Activated T-helper 2 cell treated with anti-CD3 and anti-CD28 coated beads, Interferon-gamma antibody, Interleukin-2, Interleukin-4, amounts not matched to agents 10 μg/mL and 5 μg/mL and 100 μg/mL, durations not matched to agents 14 hours and 24 hours and 36 hours (primary cell): Measurements from ENCODE around the gene ADGRL3. TPM values are rescaled to one million over a fixed set of nuclear protein-coding genes. Genes with fewer than 3 reads are reported as not detected.

Experiments
- DNase-seq: peaks from one replicate; pipeline ENCODE4 v3.0.0; 2021; ENCODE audit warnings: low spot score
- H3K27ac Mint-ChIP-seq: one replicate; pipeline ENCODE4 v1.8.0; 2021; ENCODE audit warnings: mixed read lengths
- H3K27me3 Mint-ChIP-seq: one replicate; pipeline ENCODE4 v1.8.0; 2021; ENCODE audit warnings: low read depth, mixed read lengths
- H3K36me3 Mint-ChIP-seq: one replicate; pipeline ENCODE4 v1.8.0; 2021; ENCODE audit warnings: low read depth, mixed read lengths
- H3K4me1 Mint-ChIP-seq: one replicate; pipeline ENCODE4 v1.8.0; 2021; ENCODE audit warnings: low read depth, mixed read lengths
- H3K4me3 Mint-ChIP-seq: one replicate; pipeline ENCODE4 v1.8.0; 2021; ENCODE audit warnings: low read depth, mild to moderate bottlenecking, moderate library complexity, mixed read lengths
- H3K9me3 Mint-ChIP-seq: one replicate; pipeline ENCODE4 v1.8.0; 2021; ENCODE audit warnings: mixed read lengths
- intact Hi-C: fragments of 100-400 bp; cut with micrococcal nuclease; formaldehyde crosslinking; loops from one replicate; pipeline ENCODE4 v1.15.1; 2023
- total RNA-seq: library from RNA; stranded (reverse); gene quantifications from 2 replicates; pipeline ENCODE4 v1.2.3, GENCODE V29; 2022

ADGRL3 gene
- total RNA-seq, 1 donor from 2014 or later = not detected

GRCh38 chr4:61511716-61512488 is 311.8 kb downstream of the ADGRL3 start:
- intact Hi-C loops = no loop called here
- H3K27ac Mint-ChIP-seq = no peak overlapping the region

GRCh38 chr4:61514991-61515390 is 314.9 kb downstream of the ADGRL3 start:
- Mint-ChIP-seq H3K4me1 (no peaks in the 10 kb centered on the region), H3K36me3 (no peaks in the 10 kb centered on the region), H3K4me3 (no peak overlapping the region), H3K9me3 (peaks cover 7% of the 10 kb centered on the region), H3K27ac (no peak overlapping the region), H3K27me3 (no peaks in the 10 kb centered on the region)
- intact Hi-C loops = no loop called here
- DNase-seq = no peak

More at GRCh38 chr4:61511716-61512488, 311.8 kb downstream of the ADGRL3 start:
- DNase-seq = no peak
- no peaks in the 10 kb centered on the region for H3K27me3 Mint-ChIP-seq
- H3K9me3 Mint-ChIP-seq = peaks cover 7% of the 10 kb centered on the region
- H3K4me1 Mint-ChIP-seq = no peaks in the 10 kb centered on the region
- H3K4me3 Mint-ChIP-seq = no peak overlapping the region
- H3K36me3 Mint-ChIP-seq = no peaks in the 10 kb centered on the region

- intact Hi-C loops = no loop called here
- Mint-ChIP-seq H3K36me3 (no peaks in the 10 kb centered on the region), H3K9me3 (peaks cover 9% of the 10 kb centered on the region), H3K27ac (no peak overlapping the region), H3K4me3 (no peak overlapping the region), H3K4me1 (no peaks in the 10 kb centered on the region), H3K27me3 (no peaks in the 10 kb centered on the region)
- no peak for DNase-seq
Measured at GRCh38 chr4:61517144-61517543, 317.0 kb downstream of the ADGRL3 start.

- Mint-ChIP-seq H3K36me3 (no peaks in the 10 kb centered on the region), H3K9me3 (peaks cover 13% of the 10 kb centered on the region), H3K4me1 (no peaks in the 10 kb centered on the region), H3K27me3 (no peaks in the 10 kb centered on the region), H3K27ac (no peak overlapping the region), H3K4me3 (no peak overlapping the region)
- intact Hi-C loops = no loop called here
- DNase-seq = no peak
Measured at GRCh38 chr4:61520166-61520565, 320.0 kb downstream of the ADGRL3 start.

GRCh38 chr4:61520681-61521160 is 320.6 kb downstream of the ADGRL3 start:
- H3K4me3 Mint-ChIP-seq = no peak overlapping the region
- DNase-seq = no peak
- H3K27me3 Mint-ChIP-seq = no peaks in the 10 kb centered on the region
- H3K27ac Mint-ChIP-seq = no peak overlapping the region
- intact Hi-C loops = no loop called here
- no peaks in the 10 kb centered on the region for H3K4me1 Mint-ChIP-seq
- H3K9me3 Mint-ChIP-seq = peaks cover 18% of the 10 kb centered on the region
- H3K36me3 Mint-ChIP-seq = no peaks in the 10 kb centered on the region

- Mint-ChIP-seq H3K36me3 (no peaks in the 10 kb centered on the region), H3K27me3 (no peaks in the 10 kb centered on the region), H3K27ac (no peak overlapping the region), H3K4me3 (no peak overlapping the region), H3K4me1 (no peaks in the 10 kb centered on the region), H3K9me3 (peaks cover 21% of the 10 kb centered on the region)
- intact Hi-C loops = no loop called here
- DNase-seq = no peak
Measured at GRCh38 chr4:61521451-61521850, 321.3 kb downstream of the ADGRL3 start.

- no peaks in the 10 kb centered on the region for H3K36me3 Mint-ChIP-seq
- intact Hi-C loops = no loop called here
- H3K9me3 Mint-ChIP-seq = peaks cover 21% of the 10 kb centered on the region
- H3K4me3 Mint-ChIP-seq = no peak overlapping the region
- DNase-seq = no peak
- H3K27me3 Mint-ChIP-seq = no peaks in the 10 kb centered on the region
- no peak overlapping the region for H3K27ac Mint-ChIP-seq
- H3K4me1 Mint-ChIP-seq = no peaks in the 10 kb centered on the region
Measured at GRCh38 chr4:61522312-61522711, 322.2 kb downstream of the ADGRL3 start.

- no peak for DNase-seq
- no peaks in the 10 kb centered on the region for H3K27me3 Mint-ChIP-seq
- H3K4me1 Mint-ChIP-seq = no peaks in the 10 kb centered on the region
- intact Hi-C loops = no loop called here
- no peak overlapping the region for H3K4me3 Mint-ChIP-seq
- H3K9me3 Mint-ChIP-seq = peaks cover 26% of the 10 kb centered on the region
- H3K27ac Mint-ChIP-seq = no peak overlapping the region
- H3K36me3 Mint-ChIP-seq = no peaks in the 10 kb centered on the region
Measured at GRCh38 chr4:61527888-61528287, 327.8 kb downstream of the ADGRL3 start.

- DNase-seq = no peak
- no peaks in the 10 kb centered on the region for H3K4me1 Mint-ChIP-seq
- no peaks in the 10 kb centered on the region for H3K36me3 Mint-ChIP-seq
- H3K9me3 Mint-ChIP-seq = peaks cover 29% of the 10 kb centered on the region
- H3K27ac Mint-ChIP-seq = no peak overlapping the region
- H3K27me3 Mint-ChIP-seq = no peaks in the 10 kb centered on the region
- intact Hi-C loops = no loop called here
- H3K4me3 Mint-ChIP-seq = no peak overlapping the region
Measured at GRCh38 chr4:61528595-61528994, 328.5 kb downstream of the ADGRL3 start.

- Mint-ChIP-seq H3K4me1 (no peaks in the 10 kb centered on the region), H3K9me3 (peaks cover 34% of the 10 kb centered on the region), H3K27ac (no peak overlapping the region), H3K4me3 (no peak overlapping the region), H3K27me3 (no peaks in the 10 kb centered on the region), H3K36me3 (no peaks in the 10 kb centered on the region)
- DNase-seq = no peak
- intact Hi-C loops = no loop called here
Measured at GRCh38 chr4:61531188-61531587, 331.1 kb downstream of the ADGRL3 start.

- intact Hi-C loops = no loop called here
- Mint-ChIP-seq H3K36me3 (no peaks in the 10 kb centered on the region), H3K27me3 (no peaks in the 10 kb centered on the region), H3K4me3 (no peak overlapping the region), H3K9me3 (peaks cover 41% of the 10 kb centered on the region), H3K27ac (no peak overlapping the region), H3K4me1 (no peaks in the 10 kb centered on the region)
- no peak for DNase-seq
Measured at GRCh38 chr4:61532336-61533000, 332.3 kb downstream of the ADGRL3 start.

GRCh38 chr4:61533140-61533539 is 333.0 kb downstream of the ADGRL3 start:
- Mint-ChIP-seq H3K9me3 (peaks cover 43% of the 10 kb centered on the region), H3K36me3 (no peaks in the 10 kb centered on the region), H3K27me3 (no peaks in the 10 kb centered on the region), H3K4me1 (no peaks in the 10 kb centered on the region), H3K4me3 (no peak overlapping the region), H3K27ac (no peak overlapping the region)
- DNase-seq = no peak
- intact Hi-C loops = no loop called here

GRCh38 chr4:61540944-61541343 is 340.8 kb downstream of the ADGRL3 start:
- DNase-seq = no peak
- H3K27ac Mint-ChIP-seq = no peak overlapping the region
- H3K9me3 Mint-ChIP-seq = peaks cover 41% of the 10 kb centered on the region
- no peaks in the 10 kb centered on the region for H3K27me3 Mint-ChIP-seq
- intact Hi-C loops = no loop called here
- no peaks in the 10 kb centered on the region for H3K4me1 Mint-ChIP-seq
- no peak overlapping the region for H3K4me3 Mint-ChIP-seq
- H3K36me3 Mint-ChIP-seq = no peaks in the 10 kb centered on the region
